Fibroblast of lung (primary cell): ENCODE data around the gene PDE4D. TPM values are rescaled to one million over a fixed set of nuclear protein-coding genes. Genes with fewer than 3 reads are reported as not detected.
"Not testable (repeated sequence)": the region's sequence is repeated elsewhere in the genome, so short reads cannot be mapped to it uniquely, and the experiment has no call there.

Experiments used
- DNase-seq, 2 donors: peaks; one replicate each; pipeline versions ENCODE4 v3.0.0 to v3.0.0-alpha.2; 2010; ENCODE audit warnings: low read depth in 2 of 2
- H2AFZ ChIP-seq: 2 replicates; pipeline ENCODE4 v1.5.1; 2012; ENCODE audit warnings: low read length, control low read depth, inconsistent platforms
- H3K27ac ChIP-seq: 2 replicates; pipeline ENCODE4 v1.5.1; 2011; ENCODE audit warnings: low read length, control low read depth; ENCODE audit not compliant: insufficient read depth
- H3K27me3 ChIP-seq: 2 replicates; pipeline ENCODE4 v1.5.1; 2011; ENCODE audit warnings: mild to moderate bottlenecking, low read length; ENCODE audit not compliant: control insufficient read depth, insufficient read depth
- H3K36me3 ChIP-seq: 2 replicates; pipeline ENCODE4 v1.5.1; 2011; ENCODE audit warnings: low read length; ENCODE audit not compliant: control insufficient read depth, insufficient read depth
- H3K4me1 ChIP-seq: 2 replicates; pipeline ENCODE4 v1.5.1; 2011; ENCODE audit warnings: low read length; ENCODE audit not compliant: control insufficient read depth, insufficient read depth; ENCODE audit errors: extremely low read depth
- H3K4me2 ChIP-seq: 2 replicates; pipeline ENCODE4 v1.5.1; 2011; ENCODE audit warnings: low read length, control low read depth; ENCODE audit not compliant: insufficient read depth; ENCODE audit errors: extremely low read depth
- H3K4me3 ChIP-seq, 4 experiments: fragments of 200-600 bp in 1 of 4; sonication (generic) in 1 of 4; replicated peaks in 1 of 4; 2 replicates each; pipeline ENCODE4 v1.5.1; 2011 to 2016; ENCODE audit warnings: low read length in 4 of 4, low read depth in 3 of 4, mild to moderate bottlenecking in 3 of 4, control low read depth in 2 of 4, inconsistent platforms in 1 of 4, mixed read lengths in 1 of 4; ENCODE audit not compliant: insufficient read depth in 1 of 4; ENCODE audit errors: control extremely low read depth in 1 of 4
- H3K79me2 ChIP-seq: 2 replicates; pipeline ENCODE4 v1.5.1; 2012; ENCODE audit warnings: mild to moderate bottlenecking, low read length, inconsistent platforms; ENCODE audit not compliant: control insufficient read depth, insufficient read depth
- H3K9ac ChIP-seq: 2 replicates; pipeline ENCODE4 v1.5.1; 2011; ENCODE audit warnings: mild to moderate bottlenecking, low read length, control low read depth; ENCODE audit not compliant: insufficient read depth
- H3K9me3 ChIP-seq: 2 replicates; pipeline ENCODE4 v1.5.1; 2012; ENCODE audit warnings: low read depth, low read length; ENCODE audit not compliant: control insufficient read depth, insufficient read depth
- H4K20me1 ChIP-seq: 2 replicates; pipeline ENCODE4 v1.5.1; 2011; ENCODE audit warnings: low read length; ENCODE audit not compliant: control insufficient read depth, insufficient read depth; ENCODE audit errors: extremely low read depth
- EZH2 ChIP-seq: IDR thresholded peaks from 2 replicates; pipeline ENCODE4 v1.5.1; 2012; ENCODE audit warnings: low read length, control low read depth, mild to moderate bottlenecking; ENCODE audit errors: missing control alignments
- polyA plus RNA-seq, 2 donors: library from polyadenylated mRNA; depleted of rRNA in 1 of 2; stranded (reverse) in 1 of 2; unstranded in 1 of 2; fragments of >200 nt; gene quantifications; 2 replicates each; pipeline ENCODE4 v1.2.1, GENCODE V29; 2011 to 2012; ENCODE audit warnings: missing spikeins in 1 of 2
- total RNA-seq: library from RNA; depleted of rRNA; stranded (reverse); fragments of >200 nt; gene quantifications from 2 replicates; pipeline ENCODE4 v1.2.1, GENCODE V29; 2014
- TF ChIP-seq, protein P1 (sequence below), 2 donors: IDR thresholded peaks in 1 of 2; conservative IDR thresholded peaks in 1 of 2; 1 replicate in 1 of 2; 2 replicates in 1 of 2; pipeline ENCODE4 v1.5.1; 2011 to 2012; ENCODE audit warnings: low read length in 2 of 2, control low read depth in 1 of 2, inconsistent platforms in 1 of 2, low read depth in 1 of 2, mild to moderate bottlenecking in 1 of 2

PDE4D gene
- total and polyA plus RNA-seq, 2 donors (not counting 1 experiment from before 2014, with no cell fraction given) = 2.1 to 8.3 TPM

- no peaks in the 10 kb centered on the region for H3K4me1 ChIP-seq
- no peaks in the 10 kb centered on the region for H3K27me3 ChIP-seq
- no peaks in the 10 kb centered on the region for H4K20me1 ChIP-seq
- no peak overlapping the region for H2AFZ ChIP-seq
- no peak overlapping the region for H3K9ac ChIP-seq
- DNase-seq = no peak
- no peak overlapping the region for H3K4me2 ChIP-seq
- no peak for TF ChIP-seq EZH2
- TF ChIP-seq, protein P1, sequence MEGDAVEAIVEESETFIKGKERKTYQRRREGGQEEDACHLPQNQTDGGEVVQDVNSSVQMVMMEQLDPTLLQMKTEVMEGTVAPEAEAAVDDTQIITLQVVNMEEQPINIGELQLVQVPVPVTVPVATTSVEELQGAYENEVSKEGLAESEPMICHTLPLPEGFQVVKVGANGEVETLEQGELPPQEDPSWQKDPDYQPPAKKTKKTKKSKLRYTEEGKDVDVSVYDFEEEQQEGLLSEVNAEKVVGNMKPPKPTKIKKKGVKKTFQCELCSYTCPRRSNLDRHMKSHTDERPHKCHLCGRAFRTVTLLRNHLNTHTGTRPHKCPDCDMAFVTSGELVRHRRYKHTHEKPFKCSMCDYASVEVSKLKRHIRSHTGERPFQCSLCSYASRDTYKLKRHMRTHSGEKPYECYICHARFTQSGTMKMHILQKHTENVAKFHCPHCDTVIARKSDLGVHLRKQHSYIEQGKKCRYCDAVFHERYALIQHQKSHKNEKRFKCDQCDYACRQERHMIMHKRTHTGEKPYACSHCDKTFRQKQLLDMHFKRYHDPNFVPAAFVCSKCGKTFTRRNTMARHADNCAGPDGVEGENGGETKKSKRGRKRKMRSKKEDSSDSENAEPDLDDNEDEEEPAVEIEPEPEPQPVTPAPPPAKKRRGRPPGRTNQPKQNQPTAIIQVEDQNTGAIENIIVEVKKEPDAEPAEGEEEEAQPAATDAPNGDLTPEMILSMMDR (conservative IDR thresholded peaks at IDR 0.05 in 1 of 2, IDR thresholded peaks at IDR 0.05 in 1 of 2; ENCODE audit: low read depth in 1 of 2, low read length in 2 of 2) = no peak
- H3K4me3 ChIP-seq = no peak overlapping the region
- no peaks in the 10 kb centered on the region for H3K36me3 ChIP-seq
- H3K27ac ChIP-seq = no peak overlapping the region
- no peaks in the 10 kb centered on the region for H3K9me3 ChIP-seq
- H3K79me2 ChIP-seq = no peaks in the 10 kb centered on the region
These were observed 485.6 kb downstream of the PDE4D start for GRCh38 chr5:59407967-59408366.

DNA sequence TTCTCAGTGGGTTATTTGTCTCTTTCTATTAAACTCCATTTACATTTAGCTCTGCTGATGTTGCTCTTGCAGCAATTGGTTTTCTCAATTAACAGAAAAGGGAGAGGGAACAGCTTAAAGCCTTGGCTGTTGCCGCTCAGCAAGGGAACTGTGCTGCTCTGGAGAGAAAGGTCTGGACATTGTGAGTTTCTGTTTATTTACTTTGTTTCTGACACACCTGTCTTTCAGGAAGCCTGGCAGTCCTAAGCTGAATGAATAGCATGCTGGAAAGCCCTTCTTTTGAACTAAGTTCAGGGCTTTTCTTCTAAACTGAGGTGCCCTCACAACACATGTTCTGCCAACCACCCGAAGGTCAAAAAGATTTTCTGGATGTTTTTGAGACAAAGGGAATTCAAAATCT is 491.9 kb downstream of the PDE4D start:
- Histone ChIP-seq H3K4me3 (no peak overlapping the region), H3K4me1 (no peaks in the 10 kb centered on the region), H3K9ac (no peak overlapping the region), H3K79me2 (no peaks in the 10 kb centered on the region), H3K36me3 (no peaks in the 10 kb centered on the region), H3K4me2 (no peak overlapping the region), H2AFZ (no peak overlapping the region), H3K27ac (no peak overlapping the region), H3K9me3 (no peaks in the 10 kb centered on the region), H3K27me3 (no peaks in the 10 kb centered on the region), H4K20me1 (no peaks in the 10 kb centered on the region)
- no peak for TF ChIP-seq EZH2
- TF ChIP-seq, protein P1 (conservative IDR thresholded peaks at IDR 0.05 in 1 of 2, IDR thresholded peaks at IDR 0.05 in 1 of 2; ENCODE audit: low read depth in 1 of 2, low read length in 2 of 2) = no peak
- no peak for DNase-seq

- not testable (repeated sequence) for H3K27me3 ChIP-seq, H3K36me3 ChIP-seq, DNase-seq, H3K4me2 ChIP-seq, H3K4me3 ChIP-seq, H3K79me2 ChIP-seq, H3K4me1 ChIP-seq, H2AFZ ChIP-seq, H4K20me1 ChIP-seq, H3K27ac ChIP-seq, H3K9me3 ChIP-seq, H3K9ac ChIP-seq
These were observed 498.6 kb downstream of the PDE4D start for GRCh38 chr5:59394956-59395355.
